ENCODE measurements around the gene LIME1. TPM values are rescaled to one million over a fixed set of nuclear protein-coding genes. Genes with fewer than 3 reads are reported as not detected.

Gene LIME1
- total and polyA plus RNA-seq, 2 of the 4 experiments (the other 2 are of a cell fraction) = 0.36 to 7.8 TPM

DNA sequence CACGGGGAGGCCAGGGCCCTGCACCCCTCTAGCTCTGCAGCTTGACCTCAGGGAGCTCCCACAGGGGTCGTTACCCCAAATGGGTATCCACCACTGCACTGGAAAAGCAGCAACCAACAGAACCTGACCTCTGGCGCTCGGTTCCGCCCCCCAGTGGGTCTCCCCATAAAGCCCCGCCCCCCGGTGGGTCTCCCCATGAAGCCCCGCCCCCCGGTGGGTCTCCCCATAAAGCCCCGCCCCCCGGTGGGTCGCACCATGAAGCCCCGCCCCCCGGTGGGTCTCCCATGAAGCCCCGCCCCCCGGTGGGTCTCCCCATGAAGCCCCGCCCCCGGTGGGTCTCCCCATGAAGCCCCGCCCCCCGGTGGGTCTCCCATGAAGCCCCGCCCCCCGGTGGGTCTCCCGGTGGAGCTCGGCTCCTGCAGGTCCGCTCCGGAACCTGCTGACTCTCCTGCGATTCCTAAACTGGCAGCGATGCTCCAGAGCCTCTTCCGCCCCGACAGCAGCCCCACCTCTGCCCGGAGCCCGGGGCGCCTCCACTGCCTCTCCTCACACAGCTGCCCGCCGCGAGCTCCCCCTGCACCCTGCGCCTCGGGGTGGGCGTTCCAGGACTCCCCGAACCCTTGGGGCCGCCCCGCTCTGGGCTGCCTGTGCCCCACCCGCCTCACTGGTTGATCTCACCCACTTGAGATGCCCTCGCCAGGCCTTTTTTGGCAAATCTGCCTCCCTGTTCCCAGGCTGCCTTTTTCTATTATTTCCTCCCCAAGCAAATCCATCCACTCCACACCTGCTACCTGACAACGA is 15.2 kb downstream of the LIME1 start:
- no peak overlapping the region for H4K5ac ChIP-seq (ENCODE audit: low read depth, low read length)
- no peak overlapping the region for H4K8ac ChIP-seq (ENCODE audit: low read depth in 2 of 2, low read length in 2 of 2)
- in situ Hi-C loops (cut with MboI; ENCODE audit: low sequenced_read_pairs) = no loop called here
- H2BK120ac ChIP-seq (ENCODE audit: low read depth, low read length) = no peak overlapping the region
- ChIA-PET CTCF (no interaction called here), POLR2A (ENCODE audit: unreplicated experiment) (no interaction called here)
- no peak for TF ChIP-seq MAZ (IDR thresholded peaks at IDR 0.05; ENCODE audit: borderline replicate concordance, low read depth, low read length)
- no peak for TF ChIP-seq NFE2L2 (IDR thresholded peaks at IDR 0.05; ENCODE audit: low read depth, low read length)
- TF ChIP-seq, protein P1, sequence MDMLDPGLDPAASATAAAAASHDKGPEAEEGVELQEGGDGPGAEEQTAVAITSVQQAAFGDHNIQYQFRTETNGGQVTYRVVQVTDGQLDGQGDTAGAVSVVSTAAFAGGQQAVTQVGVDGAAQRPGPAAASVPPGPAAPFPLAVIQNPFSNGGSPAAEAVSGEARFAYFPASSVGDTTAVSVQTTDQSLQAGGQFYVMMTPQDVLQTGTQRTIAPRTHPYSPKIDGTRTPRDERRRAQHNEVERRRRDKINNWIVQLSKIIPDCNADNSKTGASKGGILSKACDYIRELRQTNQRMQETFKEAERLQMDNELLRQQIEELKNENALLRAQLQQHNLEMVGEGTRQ (IDR thresholded peaks at IDR 0.05; ENCODE audit: low read depth, low read length) = no peak
- TF ChIP-seq, protein P2, sequence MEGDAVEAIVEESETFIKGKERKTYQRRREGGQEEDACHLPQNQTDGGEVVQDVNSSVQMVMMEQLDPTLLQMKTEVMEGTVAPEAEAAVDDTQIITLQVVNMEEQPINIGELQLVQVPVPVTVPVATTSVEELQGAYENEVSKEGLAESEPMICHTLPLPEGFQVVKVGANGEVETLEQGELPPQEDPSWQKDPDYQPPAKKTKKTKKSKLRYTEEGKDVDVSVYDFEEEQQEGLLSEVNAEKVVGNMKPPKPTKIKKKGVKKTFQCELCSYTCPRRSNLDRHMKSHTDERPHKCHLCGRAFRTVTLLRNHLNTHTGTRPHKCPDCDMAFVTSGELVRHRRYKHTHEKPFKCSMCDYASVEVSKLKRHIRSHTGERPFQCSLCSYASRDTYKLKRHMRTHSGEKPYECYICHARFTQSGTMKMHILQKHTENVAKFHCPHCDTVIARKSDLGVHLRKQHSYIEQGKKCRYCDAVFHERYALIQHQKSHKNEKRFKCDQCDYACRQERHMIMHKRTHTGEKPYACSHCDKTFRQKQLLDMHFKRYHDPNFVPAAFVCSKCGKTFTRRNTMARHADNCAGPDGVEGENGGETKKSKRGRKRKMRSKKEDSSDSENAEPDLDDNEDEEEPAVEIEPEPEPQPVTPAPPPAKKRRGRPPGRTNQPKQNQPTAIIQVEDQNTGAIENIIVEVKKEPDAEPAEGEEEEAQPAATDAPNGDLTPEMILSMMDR (conservative IDR thresholded peaks at IDR 0.05; ENCODE audit: low read depth, low read length) = no peak
- no peak for TF ChIP-seq RCOR1 (IDR thresholded peaks at IDR 0.05; ENCODE audit: insufficient replicate concordance, low read length)
- no peak for TF ChIP-seq CHD1 (IDR thresholded peaks at IDR 0.05; ENCODE audit: low read depth, low read length)
- TF ChIP-seq BHLHE40 (IDR thresholded peaks at IDR 0.05; ENCODE audit: low read depth, low read length) = no peak
- TF ChIP-seq POLR2A (IDR thresholded peaks at IDR 0.05; ENCODE audit: low read depth, low read length) = no peak
- no peak for TF ChIP-seq SMC3 (IDR thresholded peaks at IDR 0.05; ENCODE audit: low read depth, low read length)
- no peak for TF ChIP-seq CEBPB (IDR thresholded peaks at IDR 0.05; ENCODE audit: low read depth, low read length)
- TF ChIP-seq RAD21 (IDR thresholded peaks at IDR 0.05; ENCODE audit: low read length) = no peak
- no peak for TF ChIP-seq FOS (IDR thresholded peaks at IDR 0.05; ENCODE audit: low read depth, low read length)
- TF ChIP-seq MXI1 (IDR thresholded peaks at IDR 0.05; ENCODE audit: borderline replicate concordance, low read depth, low read length) = no peak
- no peak for TF ChIP-seq MAFK (IDR thresholded peaks at IDR 0.05; ENCODE audit: low read depth, low read length)
- TF ChIP-seq, protein P3, sequence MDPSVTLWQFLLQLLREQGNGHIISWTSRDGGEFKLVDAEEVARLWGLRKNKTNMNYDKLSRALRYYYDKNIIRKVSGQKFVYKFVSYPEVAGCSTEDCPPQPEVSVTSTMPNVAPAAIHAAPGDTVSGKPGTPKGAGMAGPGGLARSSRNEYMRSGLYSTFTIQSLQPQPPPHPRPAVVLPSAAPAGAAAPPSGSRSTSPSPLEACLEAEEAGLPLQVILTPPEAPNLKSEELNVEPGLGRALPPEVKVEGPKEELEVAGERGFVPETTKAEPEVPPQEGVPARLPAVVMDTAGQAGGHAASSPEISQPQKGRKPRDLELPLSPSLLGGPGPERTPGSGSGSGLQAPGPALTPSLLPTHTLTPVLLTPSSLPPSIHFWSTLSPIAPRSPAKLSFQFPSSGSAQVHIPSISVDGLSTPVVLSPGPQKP (IDR thresholded peaks at IDR 0.05; ENCODE audit: borderline replicate concordance, low read depth, low read length) = no peak
- H3K9ac ChIP-seq (ENCODE audit: low read depth, low read length) = no peak overlapping the region
- no peak overlapping the region for H3K23ac ChIP-seq (ENCODE audit: low read depth, low read length)
- no peak overlapping the region for H2BK15ac ChIP-seq (ENCODE audit: low read depth, low read length)
- H3K9me1 ChIP-seq (ENCODE audit: insufficient read depth, low read length) = 0 out of 2 replicates have a peak, but pooled peaks cover 4% of the 10 kb centered on the region
- peaks cover 0 to 6% of the 10 kb centered on the region in 2 experiments; a peak in 1 of 4 replicates for H3K79me1 ChIP-seq (ENCODE audit: low read depth in 1 of 2, low read length in 2 of 2)
- H3K18ac ChIP-seq (ENCODE audit: low read depth, low read length) = no peak overlapping the region
- 95% methylated on average over 21 of the region's 45 CpGs; no CpG with 5 or more reads in 1 of the 2 experiments for WGBS, 2 experiments (ENCODE audit: extremely low coverage in 2 of 2, insufficient read length in 1 of 2)
- no peak overlapping the region for H3K56ac ChIP-seq (ENCODE audit: extremely low read depth, insufficient read depth, low read length)
- no peaks in the 10 kb centered on the region; the same call in 1 of the 2 replicates for H4K20me1 ChIP-seq (ENCODE audit: insufficient read depth, low read length)
- H3K36me3 ChIP-seq (ENCODE audit: control insufficient read depth, insufficient read depth, low read length) = peaks cover 5% of the 10 kb centered on the region; the same call in 1 of the 2 replicates
- peak overlapping the region; percentile 55 for H2AK9ac ChIP-seq (replicated peaks; ENCODE audit: low read depth, low read length, poor library complexity)
- ATAC-seq (ENCODE audit: low read depth) = no peak
- no peak overlapping the region for H3K4ac ChIP-seq (ENCODE audit: low read depth, low read length)
- H3K9me3 ChIP-seq (ENCODE audit: control insufficient read depth, insufficient read depth, low read length) = no peaks in the 10 kb centered on the region
- H3K4me1 ChIP-seq (ENCODE audit: control insufficient read depth, insufficient read depth, low read length) = no peaks in the 10 kb centered on the region
- H3K14ac ChIP-seq (replicated peaks; ENCODE audit: low read depth, low read length) = no peak overlapping the region
- H4K91ac ChIP-seq (ENCODE audit: insufficient read depth, low read depth, low read length) = no peak overlapping the region
- no peak overlapping the region for H3K27ac ChIP-seq (ENCODE audit: insufficient read depth, low read length)
- H2BK20ac ChIP-seq (ENCODE audit: low read depth, low read length) = no peak overlapping the region
- H2AFZ ChIP-seq (replicated peaks; ENCODE audit: low read length, poor library complexity) = no peak overlapping the region
- no peak overlapping the region for H2AK5ac ChIP-seq (ENCODE audit: low read depth, low read length)
- no peak for DNase-seq
- intact Hi-C loops (cut with micrococcal nuclease) = no loop called here
- BruUV-seq (replicated peaks) = no TSS peak
- dilution Hi-C loops (cut with HindIII; ENCODE audit: low sequenced_read_pairs, unreplicated experiment) = no loop called here
- H3K4me2 ChIP-seq (ENCODE audit: low read depth, low read length) = no peak overlapping the region
- no peak overlapping the region for H2BK5ac ChIP-seq (ENCODE audit: low read depth, low read length, poor library complexity, severe bottlenecking)
- no peaks in the 10 kb centered on the region for H3K27me3 ChIP-seq (ENCODE audit: control insufficient read depth, insufficient read depth, low read length)
- H3K4me3 ChIP-seq (ENCODE audit: insufficient read depth, low read depth, low read length) = no peak overlapping the region

All from IMR-90 (cell line).